GM21423 (cell line): ENCODE data around the gene UFC1.

Experiments used
- ATAC-seq: cut with Tn5 transposase; IDR thresholded peaks from one replicate; pipeline ENCODE4 v1.9.1; 2021; ENCODE audit warnings: mild to moderate bottlenecking, moderate library complexity; ENCODE audit not compliant: unreplicated experiment

UFC1 gene

GRCh38 chr1:161192476-161193465 is 39.0 kb downstream of the UFC1 start:
- peak; percentile 54 for ATAC-seq

- no peak for ATAC-seq
Observed at GRCh38 chr1:161193561-161194235, 39.9 kb downstream of the UFC1 start.

GRCh38 chr1:161195171-161195570 is 41.4 kb downstream of the UFC1 start:
- ATAC-seq = peak; percentile 51

- ATAC-seq = no peak
Observed at GRCh38 chr1:161196111-161196510, 42.3 kb downstream of the UFC1 start.

GRCh38 chr1:161196521-161197451 is 43.0 kb downstream of the UFC1 start:
- no peak for ATAC-seq

DNA sequence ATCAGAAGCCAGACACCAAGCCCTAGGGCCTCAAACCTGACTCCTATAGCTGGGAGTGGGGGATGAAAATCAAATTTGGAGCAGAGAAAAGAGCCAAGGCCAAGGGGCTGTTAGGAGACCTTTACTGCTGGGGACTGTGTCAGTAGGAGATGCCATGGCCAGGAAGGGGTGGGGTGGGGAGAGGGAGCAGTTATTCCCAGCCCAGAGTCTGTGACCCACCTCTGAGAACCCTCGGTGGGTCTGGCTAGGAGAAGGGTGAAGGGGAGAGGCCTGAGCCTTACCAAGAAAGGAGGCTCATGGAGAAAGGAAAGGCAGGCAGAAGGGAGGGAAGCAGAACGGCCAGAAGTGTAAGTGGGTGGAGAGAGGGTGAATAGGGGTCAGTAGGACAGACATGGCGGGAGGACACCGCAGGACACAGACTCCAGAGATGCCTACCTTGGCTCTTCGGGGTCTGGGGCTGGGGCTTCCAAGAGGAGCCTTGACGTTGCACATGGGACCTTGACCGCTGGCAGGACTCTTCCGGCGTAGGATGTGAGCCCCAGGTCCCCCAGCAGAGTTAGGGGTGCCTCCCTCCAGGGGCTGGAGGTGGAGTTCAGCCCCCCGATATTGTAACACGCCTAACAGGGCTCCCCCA is 43.9 kb downstream of the UFC1 start:
- no peak for ATAC-seq

DNA sequence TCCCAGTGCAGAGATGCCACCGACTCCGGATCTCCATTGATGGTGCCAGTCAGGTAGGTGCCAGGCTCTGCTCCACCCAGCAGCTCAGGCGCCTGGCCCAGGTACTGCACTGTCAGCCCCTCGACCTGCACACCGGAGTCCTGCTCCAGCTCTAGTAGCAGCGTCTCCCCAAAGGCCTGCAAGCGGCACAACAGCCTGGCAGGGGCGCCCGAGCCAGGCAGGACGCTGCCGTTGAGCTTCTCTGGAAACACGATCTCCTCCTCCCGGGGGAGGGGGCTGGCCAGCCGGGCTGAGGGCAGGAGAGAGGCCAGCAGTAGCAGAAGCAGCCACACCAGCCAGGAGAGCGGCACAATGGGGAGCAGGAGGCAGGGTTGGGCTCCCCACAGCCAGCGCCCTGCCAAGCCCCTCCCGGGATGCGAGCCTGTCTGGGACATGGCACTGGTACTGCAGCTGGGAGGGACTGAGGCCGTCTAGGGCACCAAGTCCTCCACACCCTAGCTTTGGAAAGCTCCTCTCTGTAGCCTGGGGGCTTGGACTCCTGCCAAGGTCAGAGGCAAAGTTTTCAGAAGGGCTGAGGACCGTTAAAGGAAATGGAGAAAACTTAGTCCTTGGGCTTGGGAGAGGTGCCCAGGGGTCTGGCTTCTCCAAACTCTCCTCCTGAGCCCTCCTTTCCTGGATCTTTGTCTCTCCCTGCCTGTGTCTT is 44.6 kb downstream of the UFC1 start:
- ATAC-seq = no peak

DNA sequence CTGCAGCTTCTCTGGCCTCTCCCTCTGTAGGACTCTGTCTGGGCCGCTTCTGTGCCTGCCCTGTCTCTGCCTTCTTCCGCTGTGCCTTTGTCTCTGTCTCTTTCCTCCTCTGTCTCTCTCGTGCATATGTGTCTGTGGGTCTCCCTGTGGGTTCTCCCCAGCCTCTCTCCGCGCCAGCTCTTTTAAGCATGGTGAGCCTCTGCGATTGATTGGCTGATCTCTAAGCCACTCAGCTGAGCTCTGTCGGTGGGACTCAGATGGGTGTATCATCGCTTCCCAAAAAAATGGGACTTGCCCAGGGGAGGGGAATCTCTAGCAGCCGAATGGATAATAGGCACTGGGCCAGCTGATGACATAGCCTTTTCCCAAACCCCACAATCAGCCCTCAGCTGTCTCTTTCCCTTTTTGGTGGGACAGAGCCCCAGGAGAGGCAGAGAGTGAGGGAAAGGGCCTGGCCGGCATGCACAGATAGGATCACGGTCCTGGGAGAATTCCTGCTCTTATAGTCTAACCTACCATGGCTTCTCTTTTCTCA is 45.2 kb downstream of the UFC1 start, which contains the start of gene ADAMTS4:
Gene ADAMTS4 (minus strand): TSS at position 158 of the 535 bp plus-strand sequence. CDS start 427 bp downstream, outside the sequence.
- no peak for ATAC-seq

DNA sequence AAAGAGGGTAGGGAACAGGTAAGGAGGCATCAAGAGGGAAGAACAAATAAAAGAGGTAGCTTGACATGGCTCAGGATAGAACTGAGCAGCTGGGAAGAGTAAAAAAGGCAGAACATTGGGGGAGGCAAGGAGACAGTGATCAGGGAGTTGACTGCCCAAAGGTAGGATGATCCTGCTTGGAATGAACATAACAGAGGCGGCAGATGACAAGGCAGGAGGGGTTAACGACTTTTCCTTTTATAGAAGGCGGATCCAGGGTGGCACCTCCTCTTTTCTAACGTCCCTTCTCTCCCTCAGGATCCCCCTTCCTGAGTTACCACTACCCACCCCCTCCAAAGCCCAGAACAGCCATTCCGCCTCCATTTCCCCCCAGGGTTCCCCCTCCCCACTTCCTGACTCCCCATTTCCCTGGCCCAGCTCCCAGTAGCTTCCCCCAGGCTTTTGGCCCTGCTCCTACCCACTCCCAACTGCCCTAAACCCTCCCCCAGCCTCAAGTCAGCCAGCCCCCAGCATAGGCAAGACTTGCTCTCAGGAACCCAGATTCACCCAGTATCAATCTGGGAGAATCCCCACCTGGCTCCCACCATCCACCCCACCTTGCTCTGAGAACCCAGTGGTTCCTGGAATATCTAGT is 45.8 kb downstream of the UFC1 start:
- no peak for ATAC-seq

DNA sequence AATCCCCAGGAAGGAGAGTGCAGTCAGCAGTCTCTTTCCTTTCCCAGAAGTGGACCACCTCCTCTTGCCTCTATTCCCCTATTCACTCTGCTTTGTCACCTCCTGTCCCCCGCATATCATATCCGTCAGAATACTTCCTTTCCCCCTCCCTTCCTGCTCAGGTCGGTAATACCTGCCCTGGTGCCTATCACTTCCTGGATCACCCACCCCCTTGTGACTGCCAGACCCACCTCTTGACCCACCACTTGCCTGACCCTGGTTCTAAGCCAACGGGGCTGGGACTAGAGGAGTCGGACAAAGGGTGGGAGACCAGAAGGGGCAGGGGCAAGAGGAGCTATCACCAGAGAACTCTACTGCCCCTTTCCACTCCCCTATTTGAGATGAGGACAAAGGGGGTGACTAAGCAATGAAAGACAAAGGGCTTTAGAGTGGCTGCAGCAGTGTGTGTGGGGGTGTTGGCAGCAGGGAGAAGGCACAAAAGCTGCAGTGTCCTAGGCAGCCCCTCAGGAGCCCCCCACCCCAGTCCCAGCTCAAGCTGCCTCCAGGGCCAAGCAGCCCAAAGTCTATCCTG is 46.7 kb downstream of the UFC1 start:
- ATAC-seq = no peak

DNA sequence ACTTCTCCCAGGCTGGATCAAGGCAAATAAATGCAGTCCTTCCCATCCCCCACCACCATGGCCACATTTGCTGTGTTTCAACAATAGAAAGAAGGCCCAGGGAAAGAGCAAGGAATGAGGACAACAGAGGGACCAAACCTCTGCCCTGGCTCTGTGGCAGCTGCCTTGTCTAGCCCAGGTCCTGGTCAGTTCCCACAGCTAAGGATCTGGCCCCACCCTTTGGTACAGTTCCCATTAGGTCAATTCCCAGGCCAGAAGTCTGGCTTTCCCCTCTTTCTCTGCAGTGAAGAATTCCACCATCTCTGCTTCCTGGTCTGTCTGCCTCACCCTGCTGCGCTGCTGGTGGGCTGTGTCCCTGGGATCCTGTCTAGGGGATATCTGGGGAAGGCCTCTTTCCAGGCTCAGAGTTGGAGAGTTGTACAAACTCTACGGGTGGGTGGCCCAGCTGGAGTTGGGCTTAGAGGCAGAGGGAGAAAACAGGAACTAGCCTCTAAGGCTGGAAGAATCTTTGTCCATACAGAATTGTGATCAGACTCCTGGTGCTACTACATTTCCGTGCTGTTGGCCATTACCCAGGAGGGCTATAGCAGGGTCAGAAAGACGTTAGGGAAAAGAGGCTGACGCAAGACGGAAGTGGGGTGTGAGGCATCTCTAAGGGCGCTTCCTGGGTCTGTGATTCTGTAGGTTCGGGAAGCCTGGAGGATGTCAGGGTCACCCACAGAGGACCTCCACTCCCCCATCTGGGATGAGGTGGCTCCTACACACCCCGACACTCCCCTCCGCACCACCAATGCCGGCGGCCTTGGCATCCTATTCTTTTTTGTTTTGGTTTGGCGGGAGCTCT is 47.4 kb downstream of the UFC1 start:
- ATAC-seq = no peak

- peak; percentile 95 for ATAC-seq
Observed at GRCh38 chr1:161201836-161202712, 48.3 kb downstream of the UFC1 start, which contains the start of gene NDUFS2. TSS of gene NDUFS2 (plus strand) at chr1:161202367. CDS start at chr1:161202386, 19 bp downstream.

DNA sequence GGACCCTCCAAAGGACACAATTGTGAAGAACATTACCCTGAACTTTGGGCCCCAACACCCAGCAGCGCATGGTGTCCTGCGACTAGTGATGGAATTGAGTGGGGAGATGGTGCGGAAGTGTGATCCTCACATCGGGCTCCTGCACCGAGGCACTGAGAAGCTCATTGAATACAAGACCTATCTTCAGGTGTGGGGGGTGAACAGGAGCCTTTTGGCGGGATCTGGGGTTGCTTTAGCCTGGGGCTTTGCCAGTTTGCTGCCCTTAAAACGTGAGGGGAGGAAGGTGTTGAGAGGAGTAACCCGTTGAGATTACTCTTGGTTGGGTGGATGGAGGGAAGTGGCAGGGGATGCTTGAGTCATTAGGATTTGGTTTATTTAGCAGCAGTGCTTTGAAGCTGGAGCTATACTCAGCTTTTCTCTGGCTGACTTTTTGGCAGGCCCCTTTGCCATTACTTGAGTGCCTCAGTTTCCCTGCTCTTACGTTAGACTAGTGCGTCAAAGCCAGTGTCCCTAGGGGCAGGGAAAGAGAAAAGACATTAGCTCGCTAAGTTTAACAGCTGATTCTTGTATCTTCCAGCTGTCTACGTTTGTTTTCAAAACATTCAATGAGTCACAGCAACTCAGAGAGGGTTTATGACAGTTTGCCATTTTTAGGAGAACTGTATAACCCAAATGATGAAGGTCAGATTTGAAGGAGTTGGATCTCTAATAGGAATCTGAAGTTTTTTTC is 52.8 kb downstream of the UFC1 start:
- no peak for ATAC-seq

GRCh38 chr1:161207173-161207572 is 53.4 kb downstream of the UFC1 start:
- ATAC-seq = no peak
